Activated B cell treated with CpG ODN at 0.5 μM for 24 hours (primary cell): ENCODE measurements around the gene USP40. TPM values are rescaled to one million over a fixed set of nuclear protein-coding genes. Genes with fewer than 3 reads are reported as not detected.

Source experiments
- ATAC-seq: fragments of 200-7000 bp; cut with Tn5 transposase; one replicate; pipeline ENCODE4 v1.10.0; 2021; ENCODE audit warnings: low read depth, mild to moderate bottlenecking, moderate library complexity
- CTCF ChIA-PET: fragments of 350-600 bp; sonication (Branson Sonifier 250); formaldehyde crosslinking; loops from one replicate; lab custom pipeline; 2021; ENCODE audit warnings: antibody characterized with exemption; lab: Charles Lee
- POLR2A ChIA-PET: fragments of 350-600 bp; sonication (Branson Sonifier 250); formaldehyde crosslinking; loops from one replicate; lab custom pipeline; 2021; ENCODE audit warnings: antibody characterized with exemption; lab: Charles Lee
- DNase-seq: peaks from one replicate; pipeline ENCODE4 v3.0.0; 2022
- H3K27ac Mint-ChIP-seq: one replicate; pipeline ENCODE4 v1.8.0; 2020; ENCODE audit warnings: mixed read lengths
- H3K27me3 Mint-ChIP-seq: one replicate; pipeline ENCODE4 v1.8.0; 2021; ENCODE audit warnings: mixed read lengths
- H3K36me3 Mint-ChIP-seq: one replicate; pipeline ENCODE4 v1.8.0; 2021; ENCODE audit warnings: low read depth, mixed read lengths
- H3K4me1 Mint-ChIP-seq: one replicate; pipeline ENCODE4 v1.8.0; 2021; ENCODE audit warnings: mixed read lengths
- H3K4me3 Mint-ChIP-seq: one replicate; pipeline ENCODE4 v1.8.0; 2020; ENCODE audit warnings: mild to moderate bottlenecking, mixed read lengths
- H3K9me3 Mint-ChIP-seq: one replicate; pipeline ENCODE4 v1.8.0; 2020; ENCODE audit warnings: mixed read lengths
- CTCF ChIP-seq: fragments of 200-600 bp; IDR thresholded peaks from one replicate; pipeline ENCODE4 v1.8.0; 2022; ENCODE audit warnings: antibody characterized with exemption, mild to moderate bottlenecking
- intact Hi-C: fragments of 100-400 bp; cut with micrococcal nuclease; formaldehyde crosslinking; loops from one replicate; pipeline ENCODE4 v1.15.1; 2024
- total RNA-seq: library from RNA; stranded (reverse); gene quantifications from 2 replicates; pipeline ENCODE4 v1.2.3, GENCODE V29; 2022

Gene USP40
- total RNA-seq, 1 donor from 2014 or later: 30.4 TPM

DNA sequence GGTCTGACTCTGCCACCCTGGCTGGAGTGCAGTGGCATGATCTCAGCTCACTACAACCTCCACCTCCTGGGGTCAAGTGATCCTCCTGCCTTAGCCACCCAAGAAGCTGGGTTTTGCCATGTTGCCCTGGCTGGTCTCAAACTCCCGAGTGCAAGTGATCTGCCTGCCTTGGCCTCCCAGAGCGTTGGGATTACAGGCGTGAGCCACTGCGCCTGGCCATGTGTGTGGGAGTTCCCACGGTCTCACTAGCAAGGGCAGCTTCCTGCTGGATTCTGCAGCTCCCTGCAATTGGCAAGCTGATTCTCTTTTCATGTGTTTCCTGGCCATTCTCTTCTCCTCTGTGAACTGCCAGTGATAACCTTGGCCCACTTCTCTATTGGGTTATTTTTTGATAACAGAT, 84.0 kb downstream of the USP40 start:
- ChIA-PET CTCF (interaction anchor here (1.3 kb wide), 1 partner anchor 228 kb away, joined by 4 read pairs; no protein-coding TSS in a partner anchor), POLR2A (no interaction called here)
- no peak for TF ChIP-seq CTCF
- H3K4me3 Mint-ChIP-seq: no peak overlapping the region
- H3K36me3 Mint-ChIP-seq: peaks cover 51% of the 10 kb centered on the region
- no peaks in the 10 kb centered on the region for H3K27me3 Mint-ChIP-seq
- ATAC-seq (no peak), DNase-seq (no peak)
- no peak overlapping the region for H3K27ac Mint-ChIP-seq
- H3K9me3 Mint-ChIP-seq: no peaks in the 10 kb centered on the region
- peaks cover 3% of the 10 kb centered on the region for H3K4me1 Mint-ChIP-seq
- intact Hi-C loops: no loop called here

DNA sequence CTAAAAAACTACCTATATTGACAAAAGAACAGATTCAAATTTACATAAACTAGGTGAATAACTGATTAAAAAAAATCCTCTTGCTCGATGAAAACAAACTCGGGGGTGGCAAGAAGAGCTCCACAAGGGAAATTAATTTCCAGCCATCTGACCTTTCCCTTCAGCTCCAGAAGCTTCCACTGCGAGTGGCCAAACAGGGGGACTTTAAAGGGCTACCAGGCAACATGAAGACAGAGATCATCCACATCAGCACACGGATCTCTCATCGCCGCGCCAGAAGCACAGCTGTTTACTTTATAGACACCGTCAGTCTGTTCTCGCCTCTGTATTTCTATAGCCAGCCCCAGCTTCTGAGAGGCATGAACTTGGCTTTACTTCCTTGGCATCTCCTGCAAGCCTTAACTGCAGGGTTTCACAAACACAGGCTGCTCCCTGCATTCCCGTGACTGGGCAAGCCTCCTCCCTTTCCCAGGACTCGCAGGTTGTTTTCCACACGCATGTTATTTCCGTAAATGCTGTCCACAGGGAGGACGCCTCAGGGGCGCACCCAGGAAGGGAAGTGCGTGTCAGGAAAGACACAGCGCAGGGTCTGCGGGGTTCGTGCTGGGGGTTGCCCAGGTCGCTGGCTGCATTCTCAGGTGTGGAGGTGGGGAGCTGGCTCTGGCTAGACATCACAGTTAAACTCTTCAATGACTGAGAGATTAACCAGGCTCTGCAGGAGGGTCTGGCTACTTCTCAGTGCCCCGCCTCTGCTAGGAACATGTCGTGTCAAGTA, 85.0 kb downstream of the USP40 start:
- no peak overlapping the region for H3K27ac Mint-ChIP-seq
- POLR2A ChIA-PET: no interaction called here
- no peaks in the 10 kb centered on the region for H3K9me3 Mint-ChIP-seq
- no peak for ATAC-seq
- no peak overlapping the region for H3K4me3 Mint-ChIP-seq
- no peak for TF ChIP-seq CTCF
- DNase-seq: no peak
- CTCF ChIA-PET: no interaction called here
- no peaks in the 10 kb centered on the region for H3K27me3 Mint-ChIP-seq
- peaks cover 59% of the 10 kb centered on the region for H3K36me3 Mint-ChIP-seq
- intact Hi-C loops: no loop called here
- H3K4me1 Mint-ChIP-seq: peaks cover 3% of the 10 kb centered on the region

DNA sequence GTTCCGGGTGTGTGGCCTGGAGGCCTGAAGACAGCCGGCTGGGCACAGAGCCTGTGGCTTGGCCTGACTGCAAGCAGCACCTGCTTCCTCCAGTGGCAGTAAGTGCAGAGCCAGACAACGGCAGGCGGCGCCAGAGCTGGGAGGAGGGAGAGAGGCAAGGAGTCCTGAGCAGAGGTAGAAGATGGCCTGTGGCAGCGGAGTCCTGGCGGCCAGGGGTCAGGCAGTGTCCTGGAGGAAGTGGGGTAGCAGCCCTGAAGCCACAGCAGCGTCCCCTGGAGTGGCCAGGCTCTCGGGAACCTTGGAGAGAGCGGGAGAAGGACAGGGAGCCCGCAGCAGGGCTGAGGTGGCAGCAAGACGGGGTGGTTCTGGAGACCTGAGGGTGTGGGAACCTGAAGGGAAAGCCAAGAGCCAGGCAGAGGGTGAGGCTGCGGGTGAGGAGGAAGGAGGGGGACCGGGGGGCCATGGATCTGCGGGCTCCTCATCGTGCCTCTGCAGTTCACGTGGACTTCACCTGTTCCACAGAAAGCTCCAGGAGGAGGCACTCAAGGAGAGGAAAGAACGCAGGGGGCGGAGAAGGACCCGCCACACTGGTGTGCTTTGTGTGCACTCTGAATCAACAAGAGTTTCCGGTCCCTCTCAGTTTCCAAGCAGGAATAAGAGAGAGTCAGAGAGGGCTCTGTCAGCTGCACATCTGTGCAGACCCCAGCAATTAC, 85.9 kb downstream of the USP40 start:
- Mint-ChIP-seq H3K4me3 (no peak overlapping the region), H3K27ac (no peak overlapping the region), H3K9me3 (no peaks in the 10 kb centered on the region), H3K36me3 (peaks cover 59% of the 10 kb centered on the region), H3K4me1 (peaks cover 3% of the 10 kb centered on the region), H3K27me3 (no peaks in the 10 kb centered on the region)
- CTCF ChIA-PET: no interaction called here
- no peak for TF ChIP-seq CTCF
- ATAC-seq: no peak
- DNase-seq: no peak
- intact Hi-C loops: no loop called here
- POLR2A ChIA-PET: interaction anchor here (0.6 kb wide), 1 partner anchor 49 kb away, joined by 4 read pairs; no protein-coding TSS in a partner anchor

- Mint-ChIP-seq H3K27me3 (no peaks in the 10 kb centered on the region), H3K4me3 (no peak overlapping the region), H3K27ac (peak overlapping the region; percentile 30), H3K36me3 (peaks cover 55% of the 10 kb centered on the region), H3K9me3 (no peaks in the 10 kb centered on the region), H3K4me1 (peaks cover 3% of the 10 kb centered on the region)
- intact Hi-C loops: no loop called here
- CTCF ChIA-PET: no interaction called here
- ATAC-seq: no peak
- DNase-seq: no peak
- TF ChIP-seq CTCF: no peak
- POLR2A ChIA-PET: interaction anchor here (0.6 kb wide), 1 partner anchor 50 kb away, joined by 4 read pairs; no protein-coding TSS in a partner anchor
Observed at GRCh38 chr2:233479616-233480489, 86.7 kb downstream of the USP40 start.
